GM23248 (cell line): Measurements from ENCODE around the gene KCNQ5. TPM values are rescaled to one million over a fixed set of nuclear protein-coding genes. Genes with fewer than 3 reads are reported as not detected.

ENCODE experiments used
- DNase-seq: peaks from one replicate; pipeline ENCODE4 v3.0.0-alpha.2; 2015
- H2AFZ ChIP-seq: fragments of 200-600 bp; sonication (generic); 2 replicates; pipeline ENCODE4 v1.6.1; 2016; ENCODE audit warnings: antibody characterized with exemption
- H3F3A ChIP-seq: fragments of 200-600 bp; sonication (generic); 2 replicates; pipeline ENCODE4 v1.6.1; 2016; ENCODE audit warnings: mild to moderate bottlenecking, antibody characterized with exemption, mixed run types; ENCODE audit not compliant: insufficient read depth
- H3K27ac ChIP-seq: fragments of 200-600 bp; sonication (generic); 2 replicates; pipeline ENCODE4 v1.5.1; 2016; ENCODE audit warnings: mild to moderate bottlenecking
- H3K27me3 ChIP-seq: fragments of 200-600 bp; sonication (generic); replicated peaks from 2 replicates; pipeline ENCODE4 v1.6.1; 2016; ENCODE audit warnings: mild to moderate bottlenecking; ENCODE audit not compliant: insufficient read depth
- H3K36me3 ChIP-seq: fragments of 200-600 bp; sonication (generic); 2 replicates; pipeline ENCODE4 v1.6.1; 2016; ENCODE audit warnings: low read depth, mild to moderate bottlenecking
- H3K4me1 ChIP-seq: fragments of 200-600 bp; sonication (generic); 2 replicates; pipeline ENCODE4 v1.6.1; 2016; ENCODE audit warnings: mild to moderate bottlenecking; ENCODE audit not compliant: insufficient read depth
- H3K4me2 ChIP-seq: fragments of 200-600 bp; sonication (generic); one replicate; pipeline ENCODE4 v1.6.1; 2016; ENCODE audit warnings: mild to moderate bottlenecking; ENCODE audit not compliant: unreplicated experiment
- H3K4me3 ChIP-seq: fragments of 200-600 bp; sonication (generic); 2 replicates; pipeline ENCODE4 v1.5.1; 2016; ENCODE audit warnings: mild to moderate bottlenecking
- H3K79me2 ChIP-seq: fragments of 200-600 bp; sonication (generic); 2 replicates; pipeline ENCODE4 v1.6.1; 2016; ENCODE audit warnings: mild to moderate bottlenecking; ENCODE audit not compliant: insufficient read depth
- H3K9ac ChIP-seq: fragments of 200-600 bp; sonication (generic); 2 replicates; pipeline ENCODE4 v1.6.1; 2016; ENCODE audit warnings: mild to moderate bottlenecking
- H3K9me2 ChIP-seq: fragments of 200-600 bp; sonication (generic); 2 replicates; pipeline ENCODE4 v1.6.1; 2016; ENCODE audit warnings: mixed run types, mild to moderate bottlenecking, moderate library complexity; ENCODE audit not compliant: insufficient read depth
- H3K9me3 ChIP-seq: fragments of 200-600 bp; sonication (generic); one replicate; pipeline ENCODE4 v1.6.1; 2017; ENCODE audit warnings: low read depth
- H4K20me1 ChIP-seq: fragments of 200-600 bp; sonication (generic); 2 replicates; pipeline ENCODE4 v1.6.0; 2016; ENCODE audit not compliant: insufficient read depth
- EZH2 ChIP-seq: fragments of 200-600 bp; sonication (generic); IDR thresholded peaks from 2 replicates; pipeline ENCODE4 v1.6.1; 2018; ENCODE audit warnings: antibody characterized with exemption, mild to moderate bottlenecking; ENCODE audit not compliant: insufficient read depth, poor library complexity, severe bottlenecking
- EZH2phosphoT487 ChIP-seq: fragments of 200-600 bp; sonication (generic); IDR thresholded peaks from 2 replicates; pipeline ENCODE4 v1.6.1; 2018; ENCODE audit warnings: antibody characterized with exemption, moderate library complexity, mild to moderate bottlenecking, low read depth; ENCODE audit not compliant: insufficient read depth
- WGBS, 2 experiments: methylation state at CpG; one replicate each; pipeline ENCODE4 v1.1.6; 2015 to 2017; ENCODE audit warnings: low lambda C conversion rate in 2 of 2, low coverage in 1 of 2; ENCODE audit errors: missing lambda C conversion rate in 2 of 2; 5-methylcytosine and 5-hydroxymethylcytosine counted together
- in situ Hi-C: fragments of 300-500 bp; cut with MboI; formaldehyde crosslinking; loops from 2 replicates; pipeline ENCODE4 v1.15.0; 2020
- polyA plus RNA-seq: library from polyadenylated mRNA; unstranded; fragments of >200 nt; fragmentation: Nextera tagmentation; extraction: Ambion mirVana; gene quantifications from 2 replicates; pipeline ENCODE4 v1.2.1, GENCODE V29; 2016
- total RNA-seq: library from RNA; depleted of rRNA; stranded (reverse); fragments of >200 nt; shearing (Covaris generic); gene quantifications from 2 replicates; pipeline ENCODE4 v1.2.3, GENCODE V29; 2014

KCNQ5 gene
- total and polyA plus RNA-seq, 2 experiments from 2014 or later = 5.7 to 10.8 TPM

DNA sequence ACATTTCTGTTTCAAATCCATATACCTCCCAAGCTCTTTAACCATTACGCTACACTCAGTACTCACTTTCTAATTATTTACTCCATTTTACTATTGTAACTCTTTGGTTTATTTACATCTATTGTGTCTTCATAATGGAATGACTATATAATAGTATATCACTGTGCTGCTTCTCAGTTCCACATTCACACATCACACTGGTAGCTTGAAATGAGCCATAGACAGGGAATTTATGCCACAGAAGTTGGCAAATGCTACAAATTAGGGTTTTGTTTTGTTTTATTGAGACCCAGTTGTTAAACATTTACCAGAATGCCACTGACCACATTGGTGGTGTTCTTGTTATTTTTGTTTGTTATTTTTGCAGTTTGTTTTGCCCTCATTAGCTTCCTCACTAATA, 213.9 kb downstream of the KCNQ5 start:
- TF ChIP-seq EZH2 (no peak), EZH2phosphoT487 (no peak)
- in situ Hi-C loops = no loop called here
- Histone ChIP-seq H3K27me3 (no peaks in the 10 kb centered on the region), H3K9me2 (no peaks in the 10 kb centered on the region), H3K9ac (no peak overlapping the region), H2AFZ (no peak overlapping the region), H3K9me3 (no peaks in the 10 kb centered on the region), H3K36me3 (no peaks in the 10 kb centered on the region), H3K27ac (no peak overlapping the region), H3K4me2 (no peak overlapping the region), H3K79me2 (peaks cover 9% of the 10 kb centered on the region; the same call in 1 of the 2 replicates), H4K20me1 (0 out of 2 replicates have a peak, but pooled peaks cover 4% of the 10 kb centered on the region), H3K4me3 (no peak overlapping the region), H3K4me1 (peaks cover 8% of the 10 kb centered on the region; the same call in 1 of the 2 replicates), H3F3A (peaks cover 8% of the 10 kb centered on the region; the same call in 1 of the 2 replicates)
- DNase-seq = no peak
- 97 to 98% methylated on average over 1 of the region's 1 CpG for WGBS, 2 experiments

- Histone ChIP-seq H3K9me2 (no peaks in the 10 kb centered on the region), H4K20me1 (0 out of 2 replicates have a peak, but pooled peaks cover 4% of the 10 kb centered on the region), H3K27ac (no peak overlapping the region), H3K36me3 (no peaks in the 10 kb centered on the region), H3K4me1 (peaks cover 8% of the 10 kb centered on the region; the same call in 1 of the 2 replicates), H3K27me3 (no peaks in the 10 kb centered on the region), H3K4me2 (no peak overlapping the region), H3K79me2 (peaks cover 9% of the 10 kb centered on the region; the same call in 1 of the 2 replicates), H3K9me3 (no peaks in the 10 kb centered on the region), H2AFZ (no peak overlapping the region), H3K9ac (no peak overlapping the region), H3K4me3 (no peak overlapping the region), H3F3A (peaks cover 8% of the 10 kb centered on the region; the same call in 1 of the 2 replicates)
- no peak for TF ChIP-seq EZH2
- TF ChIP-seq EZH2phosphoT487 = no peak
- DNase-seq = no peak
- in situ Hi-C loops = no loop called here
- WGBS, 2 experiments = 94 to 95% methylated on average over 1 of the region's 1 CpG
These were observed 215.1 kb downstream of the KCNQ5 start for GRCh38 chr6:72836971-72837370.

GRCh38 chr6:72841195-72841594, 219.3 kb downstream of the KCNQ5 start:
- no peaks in the 10 kb centered on the region for H3K9me2 ChIP-seq
- H3K9me3 ChIP-seq = no peaks in the 10 kb centered on the region
- H3K4me1 ChIP-seq = no peaks in the 10 kb centered on the region
- TF ChIP-seq EZH2phosphoT487 (no peak), EZH2 (no peak)
- H3K79me2 ChIP-seq = peaks cover 40% of the 10 kb centered on the region; the same call in 1 of the 2 replicates
- no peaks in the 10 kb centered on the region for H3K27me3 ChIP-seq
- no peak for DNase-seq
- no peak overlapping the region for H3K4me2 ChIP-seq
- H3K36me3 ChIP-seq = no peaks in the 10 kb centered on the region
- no peaks in the 10 kb centered on the region for H3F3A ChIP-seq
- H2AFZ ChIP-seq = no peak overlapping the region
- in situ Hi-C loops = no loop called here
- no peak overlapping the region for H3K9ac ChIP-seq
- H3K4me3 ChIP-seq = no peak overlapping the region
- H3K27ac ChIP-seq = no peak overlapping the region
- WGBS, 2 experiments = 47 to 58% methylated on average over 2 of the region's 2 CpGs
- H4K20me1 ChIP-seq = no peaks in the 10 kb centered on the region

GRCh38 chr6:72842140-72842539, 220.3 kb downstream of the KCNQ5 start:
- Histone ChIP-seq H3K9me2 (no peaks in the 10 kb centered on the region), H3K27me3 (no peaks in the 10 kb centered on the region), H3K4me2 (no peak overlapping the region), H3K27ac (no peak overlapping the region), H3K9me3 (no peaks in the 10 kb centered on the region), H3F3A (no peaks in the 10 kb centered on the region), H3K9ac (no peak overlapping the region), H3K4me1 (no peaks in the 10 kb centered on the region), H2AFZ (no peak overlapping the region), H4K20me1 (no peaks in the 10 kb centered on the region), H3K4me3 (no peak overlapping the region), H3K36me3 (no peaks in the 10 kb centered on the region), H3K79me2 (peaks cover 40% of the 10 kb centered on the region; the same call in 1 of the 2 replicates)
- DNase-seq = no peak
- 81 to 88% methylated on average over 4 of the region's 4 CpGs for WGBS, 2 experiments
- TF ChIP-seq EZH2 (no peak), EZH2phosphoT487 (no peak)
- in situ Hi-C loops = no loop called here
